Stimulated activated CD4-positive, alpha-beta T cell treated with anti-CD3 and anti-CD28 coated beads, Interleukin-1b, Interleukin-23, amount 100 ng/mL, for 24 hours (primary cell): ENCODE results near the gene CD37.

Experiments used
- DNase-seq, 4 experiments: peaks; one replicate each; pipeline ENCODE4 v3.0.0-alpha.2; 2020; ENCODE audit warnings: low read depth in 4 of 4, low spot score in 1 of 4

The CD37 gene

GRCh38 chr19:49344505-49345423 is 9.6 kb downstream of the CD37 start:
- no peak for DNase-seq

DNA sequence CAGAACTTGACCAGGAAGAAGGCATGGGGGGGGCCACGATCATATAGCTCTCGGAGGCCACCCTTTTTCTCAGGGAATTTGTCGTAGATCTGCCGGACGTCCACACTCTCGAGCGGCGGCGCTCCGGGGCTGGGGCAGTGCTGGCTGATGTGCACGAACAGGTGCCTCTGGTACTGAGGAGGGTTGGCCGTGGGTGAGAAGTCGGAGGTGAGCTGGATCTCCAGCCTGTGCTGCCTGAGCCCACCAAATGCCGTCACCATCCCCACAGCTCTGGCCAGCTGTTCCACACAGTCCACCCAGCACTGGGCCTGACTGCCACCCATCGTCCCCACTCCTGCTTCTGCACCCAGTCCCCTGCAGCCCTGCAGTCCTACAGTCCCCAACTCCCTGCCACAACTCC is 12.0 kb downstream of the CD37 start:
- DNase-seq: no peak

DNA sequence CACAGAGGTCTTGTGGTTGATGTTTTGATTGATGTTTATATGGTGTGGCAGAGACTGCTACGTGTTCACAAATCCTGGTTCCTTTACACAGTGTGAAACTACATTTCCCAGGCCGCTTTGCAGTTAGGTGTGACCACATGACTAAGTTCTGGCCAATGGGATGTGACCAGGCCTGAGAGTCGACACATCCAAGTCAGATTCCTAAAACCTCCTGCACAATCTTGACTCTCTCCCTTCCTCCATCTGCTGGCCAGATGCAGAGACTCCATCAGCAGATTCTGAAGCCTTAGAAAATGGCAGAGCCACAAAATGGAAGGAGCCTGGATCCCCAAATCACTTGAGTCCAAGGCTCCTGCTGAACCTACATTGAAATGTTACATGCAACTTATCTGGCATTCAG is 12.6 kb downstream of the CD37 start:
- DNase-seq: no peak

- DNase-seq: no peak
These were observed 13.3 kb downstream of the CD37 start for GRCh38 chr19:49348305-49349189.

- DNase-seq: no peak
These were observed 14.4 kb downstream of the CD37 start for GRCh38 chr19:49349567-49349966.

- DNase-seq: no peak
These were observed 20.7 kb downstream of the CD37 start for GRCh38 chr19:49355909-49356353.

GRCh38 chr19:49356382-49356781 is 21.2 kb downstream of the CD37 start:
- DNase-seq: no peak

DNA sequence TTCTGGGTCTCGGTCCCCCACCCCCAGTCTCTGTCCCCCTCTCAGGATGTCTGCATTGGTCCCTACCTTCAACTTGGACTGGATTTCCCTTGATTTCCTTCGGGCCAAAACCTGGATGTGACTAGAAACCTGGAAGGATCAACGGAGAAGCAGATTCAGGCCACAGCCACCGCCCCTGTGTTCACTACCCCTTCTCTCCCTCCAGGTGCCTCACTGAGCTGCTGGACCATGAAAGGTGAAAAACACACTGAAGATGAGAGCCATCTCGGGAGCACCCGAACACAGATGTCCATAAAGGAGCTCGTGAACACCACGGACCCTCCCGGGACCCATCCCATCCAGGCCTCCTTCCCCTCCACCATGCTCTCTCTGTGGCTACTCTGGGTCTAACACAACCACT is 22.0 kb downstream of the CD37 start:
- no peak for DNase-seq

- DNase-seq: no peak
These were observed 24.9 kb downstream of the CD37 start for GRCh38 chr19:49359851-49360820.

DNA sequence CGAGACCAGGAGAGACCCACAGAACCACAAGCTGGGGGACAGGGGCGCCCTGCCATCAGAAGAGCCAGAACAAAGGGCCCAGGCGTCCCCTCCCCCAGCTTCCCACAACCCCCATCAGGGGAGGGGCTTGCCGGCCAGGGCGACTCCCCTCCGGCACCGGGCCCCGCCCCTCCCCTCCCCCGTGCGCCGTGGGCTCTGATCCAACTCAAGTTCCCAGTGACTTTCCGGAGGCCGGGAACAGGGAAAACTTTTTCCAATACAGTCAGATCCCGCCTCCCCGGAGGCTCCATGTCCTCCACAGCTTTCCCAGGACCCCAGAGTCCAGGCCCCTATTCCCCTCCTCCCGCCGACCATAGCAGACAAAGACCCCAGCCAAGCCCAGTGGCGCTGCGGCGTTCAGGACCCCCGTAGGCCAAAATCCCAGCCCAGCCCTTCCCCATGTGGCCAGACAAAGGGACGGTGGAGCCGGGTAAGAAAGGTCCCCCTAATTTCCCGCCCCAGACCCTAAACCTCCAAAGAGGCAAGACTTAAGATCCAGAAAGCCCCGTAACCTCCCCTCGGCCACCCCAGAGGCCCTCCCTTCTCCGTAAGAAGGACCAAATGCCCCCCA is 26.3 kb downstream of the CD37 start:
- DNase-seq: no peak

DNA sequence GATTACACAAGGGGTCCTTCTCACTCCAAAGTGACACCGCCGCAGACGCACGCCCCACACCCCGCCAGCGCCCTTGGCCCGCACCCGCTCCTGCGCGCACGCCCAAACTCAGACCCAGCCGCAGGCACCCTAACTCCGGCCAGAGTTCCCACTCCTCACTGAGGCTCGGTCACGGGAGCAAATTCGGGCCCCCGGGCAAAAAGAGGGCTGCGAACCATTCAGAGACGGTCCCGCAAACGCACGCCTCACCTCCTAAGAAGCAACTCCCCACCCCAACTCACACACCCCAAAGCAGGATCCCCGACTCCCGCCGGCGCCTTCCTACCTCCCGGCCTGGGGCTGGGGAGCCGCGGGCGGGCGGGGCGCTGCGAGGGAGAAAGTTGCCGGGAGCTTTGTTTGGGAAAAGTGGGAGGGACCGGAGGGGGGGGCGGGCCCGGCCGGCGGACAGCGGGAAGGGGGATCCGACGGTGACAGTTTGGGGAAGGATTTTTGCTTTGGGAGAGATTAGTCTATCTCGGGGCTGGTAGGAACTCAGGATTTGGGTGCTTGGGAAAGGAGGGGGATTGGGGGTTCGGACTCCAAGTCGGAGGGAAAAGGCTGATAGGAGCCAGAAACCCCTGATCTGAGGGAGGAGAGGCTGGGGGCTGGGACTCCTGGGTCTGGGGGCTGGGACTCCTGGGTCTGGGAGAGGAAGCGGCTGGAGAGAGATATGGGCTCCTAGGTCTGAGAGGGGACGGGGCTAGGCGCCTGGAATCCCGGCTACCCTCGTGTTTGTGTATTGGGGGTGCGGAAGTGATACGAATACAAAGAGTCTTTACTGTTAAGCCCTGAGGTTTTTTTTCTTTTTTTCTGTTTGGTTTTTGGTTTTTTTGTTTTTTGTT is 27.1 kb downstream of the CD37 start, which contains the start of gene TEAD2:
TEAD2 (minus strand) TSS at position 369 of the 881 bp plus-strand sequence. CDS start 2,341 bp downstream, outside the sequence.
- no peak for DNase-seq

- DNase-seq: no peak
These were observed 27.7 kb downstream of the CD37 start for GRCh38 chr19:49362929-49363267.

- DNase-seq: peak; percentile 23 to 76 (median 40)
These were observed 28.3 kb downstream of the CD37 start, which contains the start of gene DKKL1 for GRCh38 chr19:49363268-49364082. DKKL1 (plus strand) TSS chr19:49363877; CDS start chr19:49363999, 122 bp downstream.

- no peak for DNase-seq
These were observed 29.0 kb downstream of the CD37 start for GRCh38 chr19:49364083-49364737.

DNA sequence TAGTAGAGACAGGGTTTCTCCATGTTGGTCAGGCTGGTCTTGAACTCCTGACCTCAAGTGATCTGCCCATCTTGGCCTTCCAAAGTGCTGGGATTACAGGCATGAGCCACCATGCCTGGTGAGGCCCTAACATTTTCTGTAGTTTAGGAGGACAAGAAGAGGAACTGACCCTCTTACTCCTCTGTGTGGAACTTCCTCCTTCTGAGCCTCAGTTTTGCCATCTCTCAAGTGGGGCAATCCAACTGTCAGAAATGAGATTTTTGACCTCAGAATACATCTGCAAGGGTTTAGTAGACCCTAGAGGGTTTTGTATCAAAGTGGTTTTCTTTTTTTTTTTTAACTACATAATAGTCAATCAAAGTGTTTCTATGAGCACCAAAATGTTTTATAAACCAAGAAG is 30.9 kb downstream of the CD37 start:
- no peak for DNase-seq

DNA sequence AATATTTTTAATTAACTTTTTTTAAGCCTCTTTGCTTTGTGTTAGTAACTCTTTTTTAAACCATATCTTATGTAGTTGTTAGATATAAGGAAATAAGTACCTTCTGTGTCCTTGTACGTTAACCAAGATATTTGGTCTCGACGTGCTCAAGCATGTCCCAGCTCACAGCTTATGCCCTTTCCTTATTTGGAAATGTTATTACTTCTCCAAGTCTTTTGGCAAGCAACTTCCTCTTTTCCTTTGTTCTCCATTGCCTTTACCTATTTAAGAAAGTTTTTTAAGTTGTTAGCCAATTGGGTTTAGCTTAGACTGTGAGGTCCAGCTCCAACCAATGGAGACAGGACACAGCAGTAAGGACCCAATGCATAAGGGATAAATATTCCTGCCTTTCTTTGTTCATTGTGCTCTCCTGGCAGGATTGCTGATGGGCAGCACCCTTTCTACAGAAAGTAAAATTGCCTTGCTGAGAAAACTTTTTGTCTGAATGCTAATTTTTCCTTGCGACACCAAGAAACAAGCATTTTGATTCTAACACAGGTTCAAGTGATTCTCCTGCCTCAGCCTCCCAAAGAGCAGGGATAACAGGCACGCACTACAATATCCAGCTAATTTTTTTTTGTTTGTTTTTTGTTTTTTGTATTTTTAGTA is 33.6 kb downstream of the CD37 start:
- DNase-seq: no peak

- no peak for DNase-seq
These were observed 36.0 kb downstream of the CD37 start for GRCh38 chr19:49371184-49371583.
